HG03342 (cell line): ENCODE measurements around the gene ENPP3.

Experiments
- ATAC-seq: cut with Tn5 transposase; IDR thresholded peaks from one replicate; pipeline ENCODE4 v1.9.1; 2021; ENCODE audit warnings: mild to moderate bottlenecking, moderate library complexity; ENCODE audit not compliant: unreplicated experiment

ENPP3 gene

DNA sequence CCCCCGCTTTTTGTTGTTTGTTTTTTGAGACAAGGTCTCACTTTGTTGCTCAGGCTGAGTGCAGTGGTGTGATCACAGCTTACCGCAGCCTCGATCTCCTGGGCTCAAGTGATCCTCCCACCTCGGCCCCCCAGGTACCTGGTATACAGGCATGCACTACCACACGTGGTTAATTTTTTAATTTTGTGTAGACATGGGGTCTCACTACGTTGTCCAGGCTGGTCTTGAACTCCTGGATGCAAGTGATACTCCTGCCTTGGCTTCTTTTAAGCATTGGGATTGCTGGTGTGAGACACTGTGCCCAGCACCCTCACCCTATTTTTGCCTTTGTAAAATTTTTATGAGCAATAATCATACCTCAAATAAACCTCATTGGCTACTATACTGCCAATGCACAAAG is 5.5 kb downstream of the ENPP3 start:
- ATAC-seq = no peak

DNA sequence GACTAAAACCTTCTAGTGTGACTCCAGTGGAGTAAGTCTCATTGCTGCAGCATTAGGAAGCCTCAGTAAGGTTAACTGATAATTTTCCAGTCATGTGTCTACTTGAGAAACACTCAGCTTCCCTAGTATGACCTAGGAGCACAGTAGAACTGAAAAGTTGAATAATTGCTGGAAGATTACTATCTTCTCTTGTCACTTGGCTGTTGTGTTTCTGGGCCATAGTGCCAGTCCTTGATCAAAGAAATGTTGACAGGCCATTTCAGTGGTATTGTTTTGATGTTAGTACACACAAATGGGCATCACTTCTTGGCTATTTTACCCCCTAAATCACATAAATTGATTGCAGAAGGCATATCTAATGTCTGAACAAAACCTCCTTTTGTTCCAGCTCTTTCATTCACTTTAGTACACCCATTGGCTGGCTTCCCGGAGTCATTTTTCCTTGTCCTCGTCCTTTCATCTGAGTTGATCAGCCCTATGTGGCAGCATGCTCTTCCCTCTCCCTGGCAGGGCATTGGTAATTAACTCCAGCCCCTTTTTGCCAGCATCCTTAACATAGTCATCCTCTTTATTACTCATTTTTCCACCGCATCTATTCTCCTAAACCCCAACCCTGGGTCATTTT is 6.0 kb downstream of the ENPP3 start:
- ATAC-seq = no peak

DNA sequence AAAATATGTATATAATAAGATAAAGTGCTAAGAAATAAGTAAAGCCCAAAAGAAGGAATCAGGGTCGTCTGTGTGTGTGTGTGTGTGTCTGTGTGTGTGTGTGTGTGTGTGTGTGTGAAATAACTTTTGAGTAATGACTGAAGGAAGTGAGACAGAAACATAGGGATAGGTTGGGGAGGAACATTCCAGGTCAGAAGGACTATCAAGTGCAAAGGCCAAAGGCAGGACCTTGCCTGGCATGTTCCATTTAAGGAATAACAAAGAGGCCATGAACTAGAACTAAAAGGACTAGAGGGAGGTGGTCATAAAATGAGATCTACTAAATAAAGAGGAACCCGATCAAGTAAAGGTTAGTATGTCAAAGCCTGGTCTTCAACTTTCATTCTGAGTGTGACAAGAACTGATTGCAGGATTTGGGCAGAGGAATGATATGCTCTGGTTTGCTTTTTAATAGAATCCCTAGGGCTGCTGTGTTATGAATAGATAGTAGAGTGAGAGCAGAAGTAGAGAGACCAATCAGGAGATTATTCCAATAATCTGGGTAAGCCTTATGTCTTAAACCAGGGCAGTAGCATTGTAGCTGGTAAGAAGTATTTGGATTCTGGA is 6.9 kb downstream of the ENPP3 start:
- ATAC-seq = no peak

DNA sequence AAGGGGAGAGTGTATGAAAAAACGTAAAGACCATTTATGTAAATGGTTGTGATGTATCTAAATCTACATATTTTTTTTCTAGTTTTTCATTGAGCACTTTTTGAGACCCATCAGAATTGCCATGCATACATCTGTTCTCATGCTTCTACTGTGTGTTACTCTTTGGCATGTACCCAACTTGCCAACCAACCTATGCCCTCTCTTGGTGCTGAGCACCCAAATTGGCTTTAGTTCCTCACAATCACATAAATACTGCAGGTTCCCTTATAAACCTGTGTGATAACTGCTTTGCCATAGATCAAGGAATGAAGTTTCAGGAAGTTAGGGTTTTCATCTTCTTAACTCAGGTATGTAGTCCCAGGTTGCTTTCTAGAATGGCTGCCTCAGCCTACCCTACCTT is 7.8 kb downstream of the ENPP3 start:
- ATAC-seq = no peak

DNA sequence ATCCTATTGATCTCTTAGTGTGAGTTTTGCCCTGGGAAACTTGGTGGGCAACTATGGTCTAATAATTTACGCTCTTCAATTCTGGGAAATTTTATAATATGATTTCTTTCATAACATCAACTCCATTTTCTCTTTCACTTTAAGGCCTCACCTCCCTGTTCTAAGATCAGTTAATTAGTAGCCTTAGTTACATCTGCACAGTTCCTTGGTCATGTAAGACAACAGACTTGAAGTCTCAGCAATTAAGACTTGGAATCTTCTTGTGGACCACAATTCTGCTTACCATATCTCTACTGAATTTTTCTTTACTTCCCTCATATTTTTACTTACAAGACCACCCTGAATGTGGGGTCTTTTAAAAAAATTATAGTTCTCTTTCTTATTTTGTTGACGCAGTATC is 8.7 kb downstream of the ENPP3 start:
- ATAC-seq = no peak

DNA sequence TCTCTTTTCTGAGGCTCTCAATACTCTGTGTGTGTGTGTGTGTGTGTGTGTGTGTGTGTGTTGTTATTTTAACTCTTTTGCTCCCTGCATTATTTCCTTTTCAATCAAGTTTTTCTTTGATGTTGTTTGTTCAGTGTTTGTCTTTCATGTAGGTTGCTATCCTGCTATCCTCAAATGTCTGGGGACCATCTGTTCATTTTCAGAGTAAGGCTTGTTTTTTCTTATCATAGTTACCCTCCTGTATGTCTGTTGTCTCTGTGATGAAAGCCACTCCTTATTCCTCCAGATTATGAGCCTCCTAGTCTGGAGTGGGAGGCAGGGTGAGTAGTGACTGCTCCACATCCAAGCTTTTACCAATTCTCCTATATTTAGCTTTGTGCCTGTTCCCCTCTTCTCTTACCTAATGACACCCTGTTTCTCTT is 9.2 kb downstream of the ENPP3 start:
- ATAC-seq = no peak

DNA sequence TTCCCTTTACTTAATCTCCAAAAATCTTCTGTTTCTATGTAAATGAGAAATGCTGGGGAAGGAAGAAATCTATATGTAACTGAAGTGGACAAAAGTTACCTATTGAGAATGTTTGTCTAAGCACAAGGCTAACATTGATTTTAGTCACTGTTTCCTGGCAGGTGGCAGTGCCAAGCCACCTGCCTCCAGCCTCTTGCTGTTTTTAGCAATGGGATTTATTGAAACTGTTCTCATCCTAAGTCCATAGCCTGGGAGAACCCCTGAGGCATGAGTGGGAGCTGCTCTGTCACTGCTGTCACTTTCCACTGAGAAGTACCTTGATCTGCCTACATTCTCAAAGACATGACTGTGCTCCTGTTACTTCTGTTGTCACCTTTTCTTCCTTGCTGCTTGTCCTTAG is 14.7 kb downstream of the ENPP3 start:
- no peak for ATAC-seq

DNA sequence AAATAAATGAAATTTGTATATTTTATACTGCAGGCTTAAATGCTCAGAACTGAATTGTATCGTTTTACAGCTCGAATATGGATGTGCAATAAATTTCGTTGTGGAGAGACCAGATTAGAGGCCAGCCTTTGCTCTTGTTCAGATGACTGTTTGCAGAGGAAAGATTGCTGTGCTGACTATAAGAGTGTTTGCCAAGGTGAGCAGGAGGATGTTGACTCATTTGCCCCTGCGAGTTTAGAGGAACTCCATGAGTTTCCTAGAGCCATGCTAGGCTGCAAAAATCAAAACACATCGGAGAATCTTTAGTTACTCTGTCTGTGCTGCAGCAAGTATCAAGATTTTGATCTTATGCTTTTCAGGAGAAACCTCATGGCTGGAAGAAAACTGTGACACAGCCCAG is 15.4 kb downstream of the ENPP3 start:
- ATAC-seq = no peak

DNA sequence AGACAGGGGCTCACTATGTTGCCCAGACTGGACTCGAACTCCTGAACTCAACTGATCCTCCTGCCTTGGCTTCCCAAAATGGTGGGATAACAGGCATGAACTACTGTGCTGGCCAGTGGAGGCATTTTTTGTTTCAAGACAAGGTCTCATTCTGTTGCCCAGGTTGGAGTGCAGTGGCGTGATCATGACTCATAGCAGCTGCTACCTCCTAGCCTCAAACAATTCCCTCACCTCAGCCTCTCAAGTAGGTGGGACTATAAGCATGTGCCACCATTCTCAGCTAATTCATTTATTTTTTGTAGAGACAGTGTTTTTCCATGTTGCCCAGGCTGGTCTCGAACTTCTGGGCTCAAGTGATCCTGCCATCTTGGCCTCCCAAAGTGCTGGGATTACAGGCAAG is 17.2 kb downstream of the ENPP3 start:
- ATAC-seq = no peak

DNA sequence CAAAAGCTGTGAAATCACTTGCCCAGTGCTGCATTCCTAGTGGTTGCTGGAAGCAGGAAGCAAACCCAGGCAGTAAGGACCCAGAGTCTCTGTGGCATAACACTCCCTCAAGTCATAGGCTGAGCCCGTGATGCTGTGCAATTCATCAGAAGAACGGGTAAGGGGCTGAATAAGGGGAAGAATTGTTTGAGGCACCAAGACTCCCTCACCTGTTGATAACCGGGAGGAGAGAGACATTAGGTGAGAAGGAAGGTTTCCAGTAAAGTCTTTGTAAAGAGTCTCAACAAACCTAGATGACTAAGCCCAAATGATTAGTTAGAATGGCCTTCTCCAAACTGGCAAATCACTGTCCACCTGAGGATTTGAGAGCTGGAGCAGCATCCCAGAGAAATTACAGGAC is 18.3 kb downstream of the ENPP3 start:
- ATAC-seq = no peak

DNA sequence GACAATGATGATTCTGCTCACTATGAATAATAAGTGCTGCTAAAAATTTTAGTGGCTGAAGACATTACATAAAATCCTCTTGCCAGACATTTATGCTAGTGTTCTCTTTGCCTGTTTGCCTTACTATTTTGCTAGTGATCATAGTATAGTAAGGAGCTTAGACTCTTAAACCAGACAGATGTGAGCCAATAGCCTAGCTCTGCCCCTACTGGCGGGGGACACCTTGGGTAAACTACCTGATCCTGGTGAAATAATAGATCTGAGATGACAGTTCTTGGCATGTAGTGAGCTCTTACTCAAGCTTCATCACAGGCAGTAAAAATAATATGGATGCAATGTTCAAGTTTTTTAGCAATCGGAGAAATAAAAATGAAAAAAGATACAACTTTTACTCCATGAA is 18.8 kb downstream of the ENPP3 start:
- no peak for ATAC-seq

DNA sequence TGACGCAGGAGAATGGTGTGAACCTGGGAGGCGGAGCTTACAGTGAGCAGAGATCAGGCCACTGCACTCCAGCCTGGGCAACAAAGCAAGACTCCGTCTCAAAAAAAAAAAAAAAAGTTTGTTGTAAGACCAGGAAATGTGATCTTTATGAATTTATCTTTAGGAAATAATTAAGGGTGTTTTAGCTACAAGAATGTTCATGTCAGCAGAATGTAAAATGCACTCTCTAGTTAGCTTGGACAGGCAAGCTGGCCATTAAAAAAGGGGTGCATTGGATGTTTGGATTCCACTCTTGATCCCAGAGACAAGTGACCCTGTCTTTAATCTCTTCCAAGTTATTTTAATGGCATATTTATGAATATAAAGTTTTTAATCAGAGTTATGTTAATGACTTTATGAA is 19.6 kb downstream of the ENPP3 start:
- ATAC-seq = no peak

DNA sequence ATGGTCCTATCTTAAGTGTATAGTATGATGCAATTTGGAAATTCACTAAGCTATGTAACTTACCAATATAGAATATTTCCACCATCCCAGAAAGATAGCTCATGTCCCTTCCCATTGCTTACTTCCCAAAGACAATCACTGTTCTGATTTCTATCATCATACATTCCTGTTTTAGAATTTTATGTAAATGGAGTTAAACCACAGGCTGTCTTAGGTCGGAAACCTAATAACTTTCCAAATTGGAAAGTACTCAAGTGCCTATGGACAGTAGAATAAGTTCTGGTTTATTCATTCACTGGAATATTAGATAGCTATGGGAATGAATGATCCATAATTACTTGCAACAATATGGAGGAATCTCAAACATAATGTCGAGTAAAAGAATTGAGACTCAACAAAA is 20.1 kb downstream of the ENPP3 start:
- ATAC-seq = no peak

DNA sequence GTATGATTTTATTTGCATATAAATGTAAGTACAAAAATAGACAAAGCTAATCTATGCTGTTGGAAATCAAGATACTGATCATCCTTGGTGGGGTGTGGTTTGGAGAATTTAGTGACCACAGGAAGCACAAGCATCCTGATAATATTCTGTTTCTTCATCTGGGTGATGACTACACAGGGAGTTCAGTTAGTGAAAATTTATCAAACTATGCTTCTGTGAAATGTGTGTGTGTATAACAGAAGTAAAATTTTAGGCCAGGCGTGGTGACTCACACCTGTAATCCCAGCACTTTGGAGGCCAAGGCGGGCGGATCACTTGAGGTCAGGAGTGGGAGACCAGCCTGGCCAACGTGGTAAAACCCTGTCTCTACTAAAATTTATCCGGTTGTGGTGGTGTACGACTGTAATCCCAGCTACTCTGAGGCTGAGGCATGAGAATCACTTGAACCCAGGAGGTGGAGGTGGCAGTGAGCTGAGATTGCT is 20.6 kb downstream of the ENPP3 start:
- ATAC-seq = no peak

DNA sequence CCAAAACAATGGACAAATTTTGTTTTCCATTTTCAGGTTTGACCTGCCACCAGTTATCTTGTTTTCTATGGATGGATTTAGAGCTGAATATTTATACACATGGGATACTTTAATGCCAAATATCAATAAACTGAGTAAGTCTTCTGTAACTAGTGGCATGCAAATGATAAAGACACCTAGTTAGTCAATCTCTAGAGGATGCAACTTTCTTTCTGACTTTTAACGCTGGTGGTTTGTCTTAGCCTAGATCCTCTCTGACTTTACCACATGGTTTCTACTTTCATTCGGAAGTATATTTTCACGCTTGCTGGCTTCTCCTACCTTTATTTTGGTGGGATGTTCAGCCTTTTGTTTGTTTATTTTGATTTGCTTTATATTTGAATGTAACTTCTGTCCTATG is 21.2 kb downstream of the ENPP3 start:
- ATAC-seq = no peak

DNA sequence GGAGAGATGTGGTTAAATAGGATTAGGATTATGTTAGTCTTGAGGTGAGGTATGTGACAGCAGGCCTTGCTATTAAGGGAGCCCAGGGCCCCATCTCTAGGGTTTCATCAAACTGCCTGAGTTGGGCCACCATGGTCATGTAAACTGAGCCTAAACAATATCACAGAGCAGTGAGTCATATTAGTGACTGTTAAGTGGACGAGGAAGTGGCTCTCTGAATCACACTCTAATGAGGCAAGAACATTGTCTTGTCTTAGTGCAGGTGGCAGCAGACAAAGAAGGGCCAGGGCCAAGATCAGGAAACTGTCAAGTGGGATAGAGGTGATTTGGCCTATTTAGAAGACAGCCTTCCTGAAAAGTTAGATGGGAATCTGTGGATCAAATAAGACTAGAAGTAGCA is 23.1 kb downstream of the ENPP3 start:
- ATAC-seq = no peak

DNA sequence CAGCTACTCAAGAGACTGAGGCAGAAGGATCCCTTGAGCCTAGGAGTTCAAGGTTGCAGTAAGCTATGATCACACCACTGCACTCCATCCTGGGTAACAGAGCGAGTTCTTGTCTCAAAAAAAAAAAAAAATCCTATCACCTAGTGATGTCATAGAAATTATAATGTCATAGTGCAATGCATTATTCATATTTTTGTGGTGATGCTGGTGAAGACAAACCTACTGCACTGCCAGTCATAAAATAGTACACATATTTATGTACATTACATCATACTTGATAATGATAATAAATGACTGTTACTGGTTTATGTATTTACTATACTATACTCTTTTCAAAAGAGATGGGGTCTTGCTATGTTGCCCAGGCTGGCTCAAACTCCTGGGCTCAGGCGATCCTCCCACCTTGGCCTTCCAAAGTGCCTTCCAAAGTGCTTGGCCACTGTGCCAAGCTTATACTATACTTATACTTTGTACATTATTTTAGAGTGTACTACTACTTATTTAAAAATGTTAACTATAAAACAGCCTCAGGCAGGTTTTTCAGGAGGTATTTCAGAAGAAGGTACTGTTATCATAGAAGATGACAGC is 26.6 kb downstream of the ENPP3 start:
- no peak for ATAC-seq

DNA sequence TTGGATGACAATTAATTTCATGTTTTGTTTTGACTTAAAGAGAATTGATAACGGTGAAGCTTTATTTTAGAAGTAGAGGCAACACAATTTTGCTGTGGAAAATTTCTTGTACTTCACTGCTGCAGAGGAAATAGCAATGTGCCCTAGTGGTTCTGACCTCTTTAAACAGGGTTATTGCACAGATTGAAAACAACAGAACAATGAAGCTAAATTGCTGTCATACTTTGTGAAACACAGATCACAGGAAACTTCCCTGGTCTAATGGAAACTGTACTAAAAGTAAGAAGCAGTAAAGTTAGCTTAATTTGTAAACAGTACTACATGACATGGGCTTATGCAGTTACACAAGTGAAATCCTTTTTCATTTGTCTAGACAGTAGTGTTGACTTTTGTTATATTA is 32.8 kb downstream of the ENPP3 start:
- ATAC-seq = no peak

DNA sequence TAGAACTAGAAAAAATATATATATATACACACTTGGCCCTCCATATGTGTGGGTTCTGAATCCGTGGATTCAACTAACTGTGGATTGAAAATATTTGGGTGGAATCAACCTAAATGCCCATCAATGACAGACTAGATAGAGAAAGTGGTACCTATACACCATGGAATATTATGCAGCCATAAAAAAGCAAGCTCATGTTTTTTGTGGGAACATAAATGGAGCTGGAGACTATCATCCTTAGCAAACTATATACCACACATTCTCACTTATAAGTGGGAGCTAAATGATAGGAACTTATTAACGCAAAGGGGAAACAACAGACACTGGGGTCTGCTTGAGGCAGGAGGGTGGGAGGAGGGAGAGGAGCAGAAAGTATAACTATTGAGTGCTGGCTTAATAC is 36.1 kb downstream of the ENPP3 start:
- no peak for ATAC-seq

DNA sequence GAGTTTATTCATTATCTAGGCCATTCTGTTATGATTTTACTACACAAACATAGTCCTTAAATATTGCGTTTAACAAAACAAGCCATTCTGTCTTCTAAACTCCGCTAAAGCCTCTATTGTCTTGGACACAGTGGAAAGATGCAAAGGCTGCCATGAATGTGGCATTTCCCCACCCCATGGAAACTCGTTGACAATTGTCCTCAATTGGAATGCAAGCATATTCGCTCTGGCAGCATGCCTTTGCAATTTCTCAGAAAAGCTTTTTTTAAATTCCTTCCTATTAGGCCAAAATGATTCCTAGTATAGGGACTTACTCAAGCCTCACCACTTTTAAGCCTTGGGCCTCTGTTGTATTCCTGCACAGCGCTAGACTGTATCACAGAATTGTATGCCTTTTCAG is 41.3 kb downstream of the ENPP3 start:
- no peak for ATAC-seq

DNA sequence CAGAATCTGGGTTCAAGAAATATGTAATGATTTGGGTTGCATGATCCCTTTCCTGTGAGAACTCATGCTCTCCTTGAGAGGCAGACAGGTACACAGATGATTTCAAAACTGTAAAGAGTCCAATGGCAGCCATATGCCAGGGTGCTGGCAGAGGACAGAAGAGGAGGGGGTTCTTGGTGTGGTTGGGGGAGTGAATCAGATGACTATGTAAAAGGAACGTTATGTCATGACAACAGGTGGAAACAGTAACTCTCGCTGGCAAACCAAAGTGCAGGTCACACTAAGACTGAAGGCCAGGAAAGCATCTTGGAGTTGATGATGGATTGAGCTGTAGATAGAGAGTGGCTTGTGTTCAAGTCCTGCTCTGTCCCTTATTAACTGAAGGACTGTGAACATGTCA is 43.8 kb downstream of the ENPP3 start:
- ATAC-seq = no peak

DNA sequence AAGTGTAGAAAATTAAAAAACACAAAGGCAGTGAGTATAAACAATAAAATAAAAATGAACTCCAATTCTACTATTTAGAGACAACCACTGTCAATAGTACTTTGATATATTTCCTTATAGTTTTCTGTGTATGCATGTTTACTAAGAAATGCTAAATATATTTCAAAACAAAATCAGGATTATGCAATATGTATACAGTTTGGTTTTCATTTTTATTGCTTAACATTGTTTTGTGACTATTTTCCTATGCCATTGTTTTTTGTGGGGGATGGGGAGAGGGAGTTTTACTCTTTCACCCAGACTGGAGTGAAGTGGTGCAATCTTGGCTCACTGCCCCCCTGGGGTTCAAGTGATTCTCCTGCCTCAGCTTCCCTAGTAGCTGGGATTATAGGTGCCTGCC is 44.5 kb downstream of the ENPP3 start:
- ATAC-seq = no peak

DNA sequence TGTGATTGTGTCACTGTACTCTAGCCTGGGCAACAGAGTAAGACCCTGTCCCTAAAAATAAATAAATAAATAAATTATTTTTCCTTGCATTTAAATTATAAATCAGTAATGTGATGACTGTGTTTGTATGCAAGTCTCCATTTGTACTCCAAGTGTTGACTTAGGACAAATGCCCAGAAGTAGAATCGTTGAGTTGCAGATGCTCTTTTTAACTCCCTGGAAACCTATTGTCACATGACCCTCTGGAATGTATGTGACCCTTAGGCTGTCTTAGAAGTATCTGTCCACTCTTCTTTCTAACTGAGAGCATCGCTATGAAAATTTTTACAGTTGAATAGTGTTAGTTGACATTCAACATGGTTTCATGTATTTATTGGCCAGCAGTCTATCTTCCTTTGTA is 45.3 kb downstream of the ENPP3 start:
- ATAC-seq = no peak
